HG03066 (cell line): ENCODE measurements around the gene CD300LG.

Source experiments
- ATAC-seq: cut with Tn5 transposase; IDR thresholded peaks from one replicate; pipeline ENCODE4 v1.9.1; 2021; ENCODE audit warnings: low read depth; ENCODE audit not compliant: unreplicated experiment

CD300LG gene

DNA sequence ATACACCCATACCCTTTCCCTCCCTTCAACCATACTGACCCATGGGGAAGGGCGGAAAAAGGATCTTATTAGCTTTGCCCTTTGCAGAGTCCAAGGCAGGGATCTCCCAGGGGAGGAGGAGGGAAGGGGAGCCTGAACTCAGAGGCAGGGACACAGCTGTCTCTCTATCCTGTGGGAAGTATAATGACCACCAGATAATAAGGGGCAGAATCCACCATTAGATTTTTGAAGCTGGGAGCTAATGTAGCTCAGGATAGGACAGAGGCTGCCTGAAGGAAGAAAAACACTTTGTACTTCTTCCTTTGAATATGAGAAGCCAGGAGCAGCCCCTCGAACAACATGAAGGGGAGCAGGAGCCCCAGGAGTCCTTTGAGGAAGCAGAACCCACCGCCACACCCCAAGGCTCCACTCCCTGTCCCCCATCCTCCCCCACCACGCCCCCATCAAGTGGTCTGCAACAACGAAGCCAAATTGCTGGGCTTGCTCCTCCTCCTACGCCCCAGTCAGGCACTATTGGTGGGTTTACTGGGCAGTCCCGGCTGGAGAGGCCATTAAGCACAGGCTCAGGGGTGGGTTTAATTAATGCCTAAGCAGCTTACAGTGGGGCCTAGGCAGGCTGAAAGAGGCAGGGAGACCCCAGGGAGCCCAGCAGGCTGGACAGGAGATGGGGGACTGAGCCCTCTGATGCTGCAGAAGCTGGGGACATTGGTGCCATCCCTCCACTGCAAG, 55.0 kb downstream of the CD300LG start:
- no peak for ATAC-seq

DNA sequence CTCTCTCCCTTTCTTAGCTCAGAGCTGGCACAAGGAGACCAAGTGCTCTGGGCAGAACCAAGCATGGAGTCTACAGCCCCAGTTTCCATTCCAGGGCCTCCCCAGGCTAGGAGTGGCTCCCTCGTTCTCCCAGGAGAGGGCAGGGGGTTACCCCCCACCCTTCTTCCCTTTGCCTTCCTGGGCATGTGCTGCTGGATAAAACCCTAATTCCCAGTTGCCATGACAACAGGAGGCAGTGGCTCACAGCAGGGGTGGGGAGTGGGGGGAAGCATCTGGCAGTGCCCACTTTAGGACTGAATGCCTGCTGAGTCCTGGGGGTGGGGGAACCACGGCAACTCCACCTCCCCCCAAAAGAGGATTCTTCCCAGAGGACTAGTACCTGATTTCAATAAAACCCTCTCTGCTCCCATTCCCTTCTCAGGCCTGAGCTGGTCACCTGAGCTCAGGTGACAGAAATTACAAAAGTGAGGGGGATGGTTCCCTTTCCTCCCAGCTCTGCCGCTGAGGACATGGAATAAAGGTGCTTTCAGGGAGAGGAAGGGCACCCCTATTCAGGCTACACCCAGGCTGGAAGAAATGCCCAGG, 58.5 kb downstream of the CD300LG start:
- no peak for ATAC-seq

DNA sequence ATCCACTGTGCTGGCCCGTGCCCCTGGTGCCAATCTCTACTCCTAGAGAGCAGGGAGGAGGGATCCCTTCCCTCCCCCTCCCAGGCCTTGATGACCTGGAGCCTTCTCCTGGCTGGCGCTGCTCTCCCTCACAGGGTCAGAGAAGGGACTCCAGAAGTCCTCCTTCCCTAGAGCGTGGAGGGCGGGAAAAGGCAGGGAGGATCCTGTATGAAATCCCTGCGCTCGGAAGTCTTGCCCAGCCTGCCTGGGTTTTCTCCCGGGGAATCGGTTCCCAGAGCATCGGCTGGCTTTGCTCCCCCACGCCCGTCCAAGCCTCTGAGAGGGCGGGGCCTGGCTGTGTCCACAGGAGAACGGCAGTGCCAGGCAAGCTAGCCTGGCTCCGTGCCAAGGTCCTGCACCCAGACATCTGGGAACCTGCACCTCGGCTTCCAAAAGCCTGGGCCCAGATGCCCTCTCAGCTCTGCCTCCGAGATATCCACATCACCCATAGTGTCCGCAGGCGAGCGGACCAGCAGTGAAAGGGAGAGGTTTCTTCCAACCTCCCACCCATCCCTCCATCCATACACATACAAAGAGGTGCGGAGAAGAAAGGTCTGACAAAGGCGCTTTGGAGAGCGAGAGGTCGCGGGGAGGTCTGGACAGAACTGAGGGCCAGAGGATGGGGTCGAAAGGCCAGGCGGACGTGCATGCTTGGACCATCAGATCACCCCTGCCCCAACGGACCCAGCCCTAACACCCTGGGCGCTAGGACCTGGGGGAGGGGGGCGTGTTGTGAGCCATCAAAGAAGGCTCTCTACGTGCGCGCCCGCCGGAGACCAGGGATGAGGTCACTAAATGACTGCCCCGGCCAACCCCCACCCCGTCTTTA, 59.2 kb downstream of the CD300LG start:
- ATAC-seq = no peak

DNA sequence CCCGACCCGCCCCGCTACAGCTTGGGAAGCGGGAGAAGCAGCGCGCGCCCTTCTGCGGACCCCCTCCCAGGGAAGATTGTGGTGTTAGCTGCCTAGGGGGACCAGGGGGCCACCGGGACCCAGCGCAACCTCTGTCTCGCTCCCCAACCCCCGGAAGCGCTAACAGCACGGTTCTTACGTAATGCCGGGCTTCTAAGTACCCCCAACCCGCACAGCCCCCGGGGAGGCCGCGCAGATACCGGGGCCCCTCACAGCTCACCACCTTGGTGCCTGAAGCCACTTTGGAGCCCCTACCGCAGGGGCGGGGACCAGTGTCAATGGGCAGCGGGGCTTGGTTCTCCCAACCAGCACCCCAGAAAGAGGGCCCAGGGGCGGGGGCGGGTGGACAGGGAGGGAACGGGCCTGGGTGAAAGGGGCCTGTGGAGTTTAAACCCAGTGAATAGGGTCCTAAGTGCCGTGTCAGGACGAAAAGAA, 60.0 kb downstream of the CD300LG start:
- no peak for ATAC-seq

DNA sequence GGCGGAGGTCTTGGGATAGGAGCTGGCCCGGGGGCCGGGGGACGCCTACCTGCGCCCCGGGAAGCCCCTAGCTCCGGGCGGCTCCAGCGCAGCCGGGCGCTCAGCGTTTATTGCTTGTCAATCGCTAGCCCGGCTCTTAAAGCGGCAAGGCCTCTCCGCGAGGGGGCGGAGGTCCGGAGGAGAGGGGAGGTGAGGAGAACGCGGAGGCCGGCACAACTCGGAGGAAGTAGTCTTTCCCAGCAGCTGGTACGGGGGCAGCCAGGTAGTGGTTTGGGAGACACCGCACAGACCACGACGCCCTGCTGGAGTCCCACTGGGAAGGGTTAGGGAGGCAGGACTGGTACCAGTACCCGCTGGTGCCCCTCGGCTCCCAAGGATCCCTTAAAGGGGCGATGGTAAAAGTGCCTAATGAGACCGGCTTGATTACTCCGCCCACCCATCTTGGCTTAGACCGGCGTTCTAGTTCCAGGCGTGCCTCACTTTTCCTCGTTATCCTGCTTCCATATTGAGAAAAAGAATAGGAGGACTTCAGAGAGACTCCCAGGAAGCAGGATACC, 60.5 kb downstream of the CD300LG start, which contains the start of gene MPP2:
Gene MPP2, minus strand, starts transcription at position 112 of the 557 bp plus-strand sequence. CDS start 3,076 bp downstream, outside the sequence.
- ATAC-seq = no peak

DNA sequence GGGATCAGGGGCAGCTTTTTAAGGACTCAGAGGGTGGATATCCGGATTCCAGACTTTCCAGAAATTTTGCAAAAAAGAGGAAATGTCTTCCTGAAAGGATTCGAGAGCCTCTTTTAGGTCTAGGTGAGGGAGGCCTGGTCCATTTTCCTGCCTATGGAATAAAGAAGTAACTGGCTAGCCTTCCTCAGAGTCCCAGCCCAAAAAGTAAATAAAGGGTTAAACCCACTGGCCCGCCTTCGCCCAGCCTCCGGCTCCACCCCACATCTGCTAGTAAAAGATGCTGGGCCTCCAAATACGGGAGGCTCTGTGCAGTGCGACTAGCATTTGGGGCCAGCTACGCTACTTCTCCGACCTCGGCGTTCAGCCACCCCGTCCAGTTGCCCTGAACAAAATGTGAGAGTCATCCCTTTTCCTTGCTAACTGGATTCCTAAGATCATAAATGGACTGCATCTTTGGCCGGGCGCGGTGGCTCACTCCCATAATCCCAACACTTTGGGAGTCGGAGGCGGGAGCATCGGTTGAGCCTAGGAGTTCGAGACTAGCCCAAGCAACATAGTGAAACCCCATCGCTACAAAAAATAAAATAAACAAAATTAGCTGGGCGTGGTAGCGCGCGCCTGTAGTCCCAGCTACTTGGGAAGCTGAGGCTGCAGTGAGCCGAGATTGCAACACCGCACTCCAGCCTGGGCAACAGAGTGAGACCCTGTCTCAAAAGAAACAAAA, 61.2 kb downstream of the CD300LG start:
- no peak for ATAC-seq

DNA sequence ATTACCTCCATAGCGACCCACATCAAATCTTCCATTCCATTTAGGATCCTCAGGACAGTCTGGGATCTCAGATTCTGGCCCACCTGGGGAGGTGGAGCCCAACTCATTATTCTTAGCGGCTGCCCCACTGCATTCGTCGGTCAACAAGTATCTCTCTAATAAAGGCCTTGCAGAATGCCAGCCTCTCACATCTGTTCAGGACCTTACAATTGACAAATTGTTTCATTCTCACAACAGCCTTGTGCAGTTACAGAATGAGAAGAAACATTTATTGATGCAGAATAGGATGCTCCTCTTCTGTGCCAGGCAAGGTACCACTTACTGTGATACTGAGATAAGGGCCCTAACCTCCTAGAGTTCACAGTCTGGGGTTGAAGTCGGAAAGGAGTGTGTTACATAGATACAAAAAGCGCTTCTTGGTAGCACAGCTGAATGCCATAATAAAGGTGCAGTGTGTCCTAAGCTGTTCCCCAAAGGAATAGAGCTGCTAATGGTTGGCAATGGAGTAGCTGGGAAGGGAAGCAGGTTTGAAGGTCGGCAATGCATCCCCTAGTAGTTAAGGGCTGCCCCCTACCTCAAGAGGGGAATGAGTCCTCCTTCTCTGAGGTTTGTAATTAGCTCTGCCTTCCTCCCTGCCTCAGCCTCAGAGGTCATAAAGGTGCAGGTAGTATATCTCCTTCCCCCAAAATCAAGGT, 62.7 kb downstream of the CD300LG start:
- no peak for ATAC-seq

DNA sequence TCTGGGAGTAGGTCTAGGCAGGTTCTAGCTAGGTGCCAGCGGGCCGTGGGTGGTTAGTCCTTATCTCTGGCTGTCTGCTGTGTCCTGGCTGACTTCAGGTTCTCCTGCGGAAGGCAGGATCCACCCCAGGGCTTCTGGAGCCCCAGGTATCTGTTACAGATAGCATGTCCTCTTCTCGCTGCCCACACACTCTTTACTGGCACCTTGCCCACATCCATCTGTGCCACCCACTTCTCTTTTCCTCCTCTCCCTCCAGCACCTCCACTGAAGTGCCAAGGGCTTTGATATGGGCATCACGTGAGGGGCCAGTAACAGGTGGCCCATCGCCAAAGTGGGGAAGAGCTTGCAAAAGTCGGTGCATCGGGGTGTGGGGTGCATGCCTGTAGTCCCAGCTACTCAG, 64.9 kb downstream of the CD300LG start:
- ATAC-seq = no peak

DNA sequence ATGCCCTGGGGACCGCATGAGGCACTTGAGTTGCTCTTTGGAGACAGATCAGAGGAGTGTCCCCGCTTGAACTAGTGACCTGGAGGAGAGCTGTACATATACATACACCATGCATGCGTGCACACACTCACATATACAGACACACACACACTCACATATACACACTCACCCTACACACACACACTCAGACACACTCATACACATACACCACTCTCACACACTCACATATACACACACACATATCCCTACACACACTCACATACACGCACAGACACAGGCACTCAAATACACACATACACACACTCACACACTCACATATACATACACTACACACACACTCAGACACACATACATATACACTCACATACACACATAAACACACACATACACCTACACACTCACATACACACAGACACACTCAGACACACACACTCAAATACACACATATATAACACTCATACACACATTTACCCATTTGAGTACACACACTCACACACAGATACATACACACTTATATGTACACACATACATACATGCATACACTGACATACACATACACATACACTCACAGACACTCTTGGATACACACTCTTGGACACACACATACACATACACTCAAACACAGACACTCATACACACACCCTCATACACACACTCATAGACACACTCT, 65.8 kb downstream of the CD300LG start:
- ATAC-seq = no peak
